ENCODE measurements around the gene PRKCH.

- no peak for TF ChIP-seq CTCF (IDR thresholded peaks at IDR 0.05; ENCODE audit: low read depth, low read length)
- TF ChIP-seq EZH2phosphoT487 (IDR thresholded peaks at IDR 0.05; ENCODE audit: low read depth) = no peak
Measured at GRCh38 chr14:61321385-61322010, at the start of gene PRKCH.
